ENCODE results near the gene GMCL2. TPM values are rescaled to one million over a fixed set of nuclear protein-coding genes. Genes with fewer than 3 reads are reported as not detected.

Gene GMCL2
- total RNA-seq, 1 experiment from 2014 or later, result not detected

DNA sequence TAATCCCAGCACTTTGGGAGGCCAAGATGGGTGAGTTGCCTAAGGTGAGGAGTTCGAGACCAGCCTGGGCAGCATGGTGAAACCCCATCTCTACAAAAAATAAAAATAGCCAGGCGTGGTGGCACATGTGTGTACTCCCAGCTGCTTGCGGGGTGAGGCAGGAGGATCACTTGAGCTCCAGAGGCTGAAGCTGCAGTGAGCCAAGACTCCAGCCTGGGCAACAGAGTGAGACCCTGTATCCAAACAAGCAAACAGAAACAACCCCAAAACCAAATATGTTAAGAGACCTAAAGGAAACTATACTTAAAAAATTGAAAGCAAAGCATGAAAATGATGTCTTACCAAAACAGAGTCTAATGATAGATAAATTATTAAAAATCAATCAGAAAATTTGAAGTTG lies 29.6 kb upstream of the GMCL2 start:
- Mint-ChIP-seq H3K9me3 (ENCODE audit: unreplicated experiment) (no peaks in the 10 kb centered on the region), H3K4me3 (ENCODE audit: unreplicated experiment) (no peak overlapping the region), H3K27me3 (ENCODE audit: insufficient read depth, unreplicated experiment) (no peaks in the 10 kb centered on the region), H3K4me1 (ENCODE audit: low read depth, unreplicated experiment) (peaks cover 7% of the 10 kb centered on the region), H3K36me3 (ENCODE audit: insufficient read depth, unreplicated experiment) (peaks cover 93% of the 10 kb centered on the region), H3K27ac (ENCODE audit: unreplicated experiment) (no peak overlapping the region)
- intact Hi-C loops (cut with micrococcal nuclease; ENCODE audit: unreplicated experiment), result no loop called here
- H3K9me3 ChIP-seq, result no peaks in the 10 kb centered on the region
- BruUV-seq (replicated peaks), result no TSS peak
- TF ChIP-seq, protein P1, sequence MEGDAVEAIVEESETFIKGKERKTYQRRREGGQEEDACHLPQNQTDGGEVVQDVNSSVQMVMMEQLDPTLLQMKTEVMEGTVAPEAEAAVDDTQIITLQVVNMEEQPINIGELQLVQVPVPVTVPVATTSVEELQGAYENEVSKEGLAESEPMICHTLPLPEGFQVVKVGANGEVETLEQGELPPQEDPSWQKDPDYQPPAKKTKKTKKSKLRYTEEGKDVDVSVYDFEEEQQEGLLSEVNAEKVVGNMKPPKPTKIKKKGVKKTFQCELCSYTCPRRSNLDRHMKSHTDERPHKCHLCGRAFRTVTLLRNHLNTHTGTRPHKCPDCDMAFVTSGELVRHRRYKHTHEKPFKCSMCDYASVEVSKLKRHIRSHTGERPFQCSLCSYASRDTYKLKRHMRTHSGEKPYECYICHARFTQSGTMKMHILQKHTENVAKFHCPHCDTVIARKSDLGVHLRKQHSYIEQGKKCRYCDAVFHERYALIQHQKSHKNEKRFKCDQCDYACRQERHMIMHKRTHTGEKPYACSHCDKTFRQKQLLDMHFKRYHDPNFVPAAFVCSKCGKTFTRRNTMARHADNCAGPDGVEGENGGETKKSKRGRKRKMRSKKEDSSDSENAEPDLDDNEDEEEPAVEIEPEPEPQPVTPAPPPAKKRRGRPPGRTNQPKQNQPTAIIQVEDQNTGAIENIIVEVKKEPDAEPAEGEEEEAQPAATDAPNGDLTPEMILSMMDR (IDR thresholded peaks at IDR 0.05; ENCODE audit: insufficient read depth in 1 of 2, low read depth in 1 of 2, low read length in 1 of 2, severe bottlenecking in 1 of 2, unreplicated experiment in 1 of 2), result no peak
- peaks cover 6% of the 10 kb centered on the region for H3K36me3 ChIP-seq (ENCODE audit: control insufficient read depth, insufficient read depth, low read length)
- CTCF ChIA-PET, result no interaction called here
- no peak overlapping the region for H3K4me3 ChIP-seq (ENCODE audit: low read depth, low read length)
- H3K27me3 ChIP-seq (replicated peaks; ENCODE audit: control insufficient read depth, insufficient read depth, low read length), result no peaks in the 10 kb centered on the region
- POLR2A ChIA-PET, result no interaction called here
- DNase-seq, result no peak
- no peaks in the 10 kb centered on the region for H3K4me1 ChIP-seq

DNA sequence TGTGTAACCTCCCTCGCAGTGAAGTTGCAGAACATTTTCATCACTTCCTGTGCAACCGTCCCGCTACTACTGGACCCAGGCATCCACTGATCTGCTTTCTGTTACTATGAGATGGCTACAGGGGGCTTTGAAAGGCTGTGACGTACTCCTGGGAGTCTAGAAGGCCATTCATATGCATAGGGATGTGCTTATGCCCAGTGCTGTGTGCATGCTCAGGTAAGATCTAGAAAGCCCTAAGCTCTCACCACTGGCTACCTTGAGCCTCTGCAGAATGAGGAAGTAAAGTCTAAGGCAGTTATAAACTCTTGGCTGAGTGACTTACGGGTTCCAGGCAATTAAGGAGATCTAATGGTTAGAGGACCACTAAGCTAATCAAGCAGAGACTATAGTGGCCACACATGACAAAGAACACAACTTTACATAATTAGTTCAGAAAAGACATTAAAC lies 28.9 kb upstream of the GMCL2 start:
- Histone ChIP-seq H3K27me3 (replicated peaks; ENCODE audit: control insufficient read depth, insufficient read depth, low read length) (no peaks in the 10 kb centered on the region), H3K9me3 (no peaks in the 10 kb centered on the region), H3K4me1 (no peaks in the 10 kb centered on the region), H3K4me3 (ENCODE audit: low read depth, low read length) (no peak overlapping the region), H3K36me3 (ENCODE audit: control insufficient read depth, insufficient read depth, low read length) (peaks cover 6% of the 10 kb centered on the region)
- CTCF ChIA-PET, result no interaction called here
- Mint-ChIP-seq H3K27me3 (ENCODE audit: insufficient read depth, unreplicated experiment) (no peaks in the 10 kb centered on the region), H3K4me3 (ENCODE audit: unreplicated experiment) (no peak overlapping the region), H3K27ac (ENCODE audit: unreplicated experiment) (no peak overlapping the region), H3K4me1 (ENCODE audit: low read depth, unreplicated experiment) (peaks cover 7% of the 10 kb centered on the region), H3K36me3 (ENCODE audit: insufficient read depth, unreplicated experiment) (peaks cover 93% of the 10 kb centered on the region), H3K9me3 (ENCODE audit: unreplicated experiment) (no peaks in the 10 kb centered on the region)
- no peak for DNase-seq
- intact Hi-C loops (cut with micrococcal nuclease; ENCODE audit: unreplicated experiment), result no loop called here
- POLR2A ChIA-PET, result no interaction called here
- no TSS peak for BruUV-seq (replicated peaks)
- TF ChIP-seq, protein P1 (IDR thresholded peaks at IDR 0.05; ENCODE audit: insufficient read depth in 1 of 2, low read depth in 1 of 2, low read length in 1 of 2, severe bottlenecking in 1 of 2, unreplicated experiment in 1 of 2), result no peak

DNA sequence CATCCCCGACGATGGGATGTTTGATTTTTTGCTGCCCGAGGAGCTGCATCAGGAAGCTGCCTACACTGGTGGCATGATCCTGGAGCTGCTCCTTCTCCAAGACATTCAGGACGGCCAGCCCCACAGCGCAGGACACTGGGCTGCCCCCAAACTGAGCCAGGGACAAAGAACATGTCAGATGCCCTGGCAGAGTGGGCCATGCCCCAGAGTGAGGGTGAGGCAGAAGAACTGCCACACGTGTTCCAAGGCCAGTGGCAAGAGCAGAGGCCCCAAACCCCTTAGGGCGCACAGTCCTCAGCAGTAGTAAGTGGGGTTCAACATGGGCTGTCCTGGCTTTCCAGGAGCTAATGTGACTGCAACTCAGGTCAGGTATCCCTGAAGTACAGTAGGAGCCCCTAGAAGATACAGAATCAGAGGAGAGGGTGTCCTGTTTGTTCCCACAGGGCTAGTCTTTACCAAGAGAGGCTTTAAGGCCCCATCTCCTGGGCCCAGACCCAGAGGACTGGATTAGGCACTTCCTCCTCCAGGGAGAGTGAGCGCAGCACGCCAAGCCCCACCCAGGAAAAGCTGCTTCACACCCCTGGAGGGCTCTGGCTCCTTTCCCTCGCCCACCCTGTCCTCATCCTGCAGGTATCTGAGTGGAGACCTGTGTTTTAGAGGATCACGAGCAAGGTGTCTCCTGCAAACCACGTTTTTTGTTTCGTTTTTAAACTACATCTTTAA lies 28.3 kb upstream of the GMCL2 start:
- no peaks in the 10 kb centered on the region for H3K9me3 ChIP-seq
- no TSS peak for BruUV-seq (replicated peaks)
- Mint-ChIP-seq H3K27ac (ENCODE audit: unreplicated experiment) (peak overlapping the region; percentile 24), H3K36me3 (ENCODE audit: insufficient read depth, unreplicated experiment) (peaks cover 96% of the 10 kb centered on the region), H3K27me3 (ENCODE audit: insufficient read depth, unreplicated experiment) (no peaks in the 10 kb centered on the region), H3K9me3 (ENCODE audit: unreplicated experiment) (no peaks in the 10 kb centered on the region), H3K4me3 (ENCODE audit: unreplicated experiment) (no peak overlapping the region), H3K4me1 (ENCODE audit: low read depth, unreplicated experiment) (peaks cover 7% of the 10 kb centered on the region)
- intact Hi-C loops (cut with micrococcal nuclease; ENCODE audit: unreplicated experiment), result no loop called here
- no peak for DNase-seq
- H3K4me1 ChIP-seq, result no peaks in the 10 kb centered on the region
- peaks cover 6% of the 10 kb centered on the region for H3K36me3 ChIP-seq (ENCODE audit: control insufficient read depth, insufficient read depth, low read length)
- H3K27me3 ChIP-seq (replicated peaks; ENCODE audit: control insufficient read depth, insufficient read depth, low read length), result no peaks in the 10 kb centered on the region
- CTCF ChIA-PET, result no interaction called here
- POLR2A ChIA-PET, result interaction anchor here (0.6 kb wide), 2 partner anchors 11 to 47 kb away, joined by 3 to 6 read pairs; partner anchors contain the start of gene HNRNPAB
- TF ChIP-seq, protein P1 (IDR thresholded peaks at IDR 0.05; ENCODE audit: insufficient read depth in 1 of 2, low read depth in 1 of 2, low read length in 1 of 2, severe bottlenecking in 1 of 2, unreplicated experiment in 1 of 2), result no peak
- no peak overlapping the region for H3K4me3 ChIP-seq (ENCODE audit: low read depth, low read length)
